ENCODE measurements around the gene PTPRH. TPM values are rescaled to one million over a fixed set of nuclear protein-coding genes. Genes with fewer than 3 reads are reported as not detected.
"Not testable (repeated sequence)": the region's sequence is repeated elsewhere in the genome, so short reads cannot be mapped to it uniquely, and the experiment has no call there.

The PTPRH gene
- total RNA-seq, 1 donor from 2014 or later, result 0.55 TPM

- DNase-seq (ENCODE audit: low read depth), result no peak
Observed at GRCh38 chr19:55225415-55225958, 16.2 kb upstream of the PTPRH start.

DNA sequence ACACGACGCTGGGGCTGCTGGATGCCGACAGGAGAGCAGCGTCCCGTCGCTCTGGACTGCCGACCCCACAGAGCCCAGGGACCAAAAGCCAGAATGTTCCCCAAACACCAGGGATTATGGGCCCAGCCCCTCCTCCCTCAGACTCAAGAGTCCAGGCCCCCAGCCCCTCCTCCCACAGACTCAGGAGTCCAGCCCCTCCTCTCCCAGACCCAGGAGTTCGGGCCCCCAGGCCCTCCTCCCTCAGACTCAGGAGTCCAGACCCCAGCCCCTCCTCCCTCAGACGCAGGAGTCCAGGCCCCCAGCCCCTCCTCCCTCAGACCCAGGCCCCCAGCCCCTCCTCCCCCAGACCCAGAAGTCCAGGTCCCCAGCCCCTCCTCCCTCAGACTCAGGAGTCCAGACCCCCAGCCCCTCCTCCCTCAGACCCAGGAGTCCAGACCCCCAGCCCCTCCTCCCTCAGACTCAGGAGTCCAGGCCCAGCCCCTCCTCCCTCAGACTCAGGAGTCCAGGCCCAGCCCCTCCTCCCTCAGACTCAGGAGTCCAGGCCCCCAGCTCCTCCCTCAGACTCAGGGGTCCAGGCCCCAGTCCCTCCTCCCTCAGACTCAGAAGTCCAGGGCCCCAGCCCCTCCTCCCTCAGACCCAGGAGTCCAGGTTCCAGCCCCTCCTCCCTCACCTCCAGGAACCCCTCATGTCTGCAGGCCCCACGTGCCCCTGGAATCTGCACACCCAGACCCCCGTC lies 15.5 kb upstream of the PTPRH start:
- not testable (repeated sequence) for DNase-seq (ENCODE audit: low read depth)

DNA sequence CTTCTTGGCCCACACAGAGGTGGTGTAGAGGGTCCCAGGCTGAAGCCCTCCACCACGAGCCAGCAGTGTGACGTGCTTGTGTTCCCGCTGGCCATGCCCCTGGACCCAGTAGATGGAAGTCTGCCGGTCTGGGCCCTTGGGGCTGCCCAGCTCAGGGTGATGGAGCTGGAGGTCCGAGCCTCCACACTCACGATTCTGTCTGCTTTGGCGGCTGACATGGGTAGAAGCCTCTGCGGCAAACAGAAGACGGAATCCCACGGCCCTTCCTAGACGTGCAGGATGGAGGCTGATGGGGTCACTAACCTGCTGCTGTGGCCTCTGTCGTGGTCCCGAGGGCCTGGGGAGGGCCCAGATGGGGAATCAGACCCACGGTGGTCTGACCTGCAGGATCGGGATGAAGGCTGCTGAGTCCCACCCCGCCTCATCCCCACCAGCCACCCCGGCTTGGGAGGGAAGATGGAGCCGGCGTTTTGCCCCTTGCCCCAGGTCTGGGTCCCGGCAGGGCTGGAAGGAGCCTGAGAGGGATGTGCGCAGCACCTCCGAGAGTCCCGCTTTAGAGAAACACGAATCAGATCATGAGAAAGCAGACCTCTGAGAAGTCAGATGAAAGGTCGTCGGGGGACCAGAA lies 14.9 kb upstream of the PTPRH start:
- no peak for DNase-seq (ENCODE audit: low read depth)

DNA sequence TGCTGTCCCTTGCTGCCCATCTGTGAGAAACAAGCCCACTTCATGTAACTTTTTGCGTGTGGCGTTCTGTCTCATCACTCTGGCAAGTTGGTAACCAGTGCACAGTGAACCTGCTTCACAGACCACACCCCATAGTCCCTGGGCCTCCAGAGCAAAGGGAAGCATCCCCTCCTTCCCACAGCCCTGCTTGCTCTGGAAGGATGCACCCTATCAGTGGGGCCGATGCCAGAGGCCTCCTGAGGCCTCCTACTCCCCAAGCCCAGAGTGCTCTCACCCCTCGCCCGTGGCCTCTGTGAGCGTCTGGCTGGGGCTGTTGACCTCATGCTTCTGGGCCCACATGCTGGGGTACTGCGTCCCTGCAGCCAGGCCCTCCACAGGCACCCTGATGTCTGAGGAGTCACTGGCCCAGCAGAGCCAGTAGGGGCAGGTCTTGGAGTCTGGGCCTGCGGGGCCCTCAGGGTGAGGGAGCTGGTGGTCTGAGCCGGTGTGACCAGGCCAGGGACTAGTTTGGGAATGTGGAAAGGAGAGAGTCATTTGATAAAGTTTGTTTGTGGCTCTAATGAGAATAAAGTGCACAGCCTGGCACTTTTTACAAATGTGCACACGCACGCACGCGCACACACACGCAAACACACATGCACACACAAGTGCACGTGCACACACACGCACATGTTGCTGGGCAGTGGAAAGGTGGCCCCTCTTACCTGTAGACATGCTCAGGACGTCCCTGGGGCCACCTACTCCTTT lies 14.2 kb upstream of the PTPRH start:
- no peak for DNase-seq (ENCODE audit: low read depth)

DNA sequence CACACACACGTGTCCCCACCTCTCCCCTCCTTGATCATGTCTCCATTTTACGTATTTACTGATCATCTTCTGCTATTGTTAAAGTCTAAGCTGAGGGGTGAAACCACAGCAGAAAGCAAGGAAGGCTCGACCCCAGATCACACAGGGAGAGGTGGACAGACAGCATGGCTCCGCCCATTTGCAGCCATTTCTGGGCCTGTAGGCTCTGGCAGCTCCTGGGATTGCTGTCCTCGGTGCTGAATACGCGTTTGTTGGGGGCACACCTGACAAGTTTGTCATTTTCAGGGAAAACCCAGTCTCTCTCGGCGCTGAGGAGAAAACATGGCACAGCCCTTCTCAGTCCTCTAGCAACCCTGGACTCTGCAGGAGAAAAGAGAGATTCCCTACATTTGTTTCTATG lies 11.2 kb upstream of the PTPRH start:
- no peak for DNase-seq (ENCODE audit: low read depth)

GRCh38 chr19:55216461-55217198 lies 7.3 kb upstream of the PTPRH start:
- DNase-seq (ENCODE audit: low read depth), result peak; percentile 98

DNA sequence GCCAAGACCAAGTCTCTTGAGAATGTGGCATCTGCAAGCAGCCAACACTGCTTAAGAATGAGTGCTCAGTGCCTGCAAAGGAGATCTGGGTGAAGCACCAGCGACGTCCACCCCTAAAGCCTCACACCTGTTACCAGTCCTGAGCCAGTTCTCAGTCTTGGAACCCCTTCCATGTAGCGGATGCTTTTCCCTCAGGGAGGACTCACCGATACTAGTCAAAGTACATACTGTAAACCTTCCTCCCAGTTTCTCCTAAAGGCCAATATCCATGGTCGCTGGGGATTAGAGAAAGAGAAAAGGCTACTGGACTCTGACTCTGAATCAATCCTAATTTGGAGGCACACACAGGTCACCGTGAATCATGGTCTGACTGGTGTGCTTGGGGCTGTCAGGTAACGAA lies 4.2 kb upstream of the PTPRH start:
- no peak for DNase-seq (ENCODE audit: low read depth)

- no peak for DNase-seq (ENCODE audit: low read depth)
Observed at GRCh38 chr19:55212447-55212846, 3.1 kb upstream of the PTPRH start.

DNA sequence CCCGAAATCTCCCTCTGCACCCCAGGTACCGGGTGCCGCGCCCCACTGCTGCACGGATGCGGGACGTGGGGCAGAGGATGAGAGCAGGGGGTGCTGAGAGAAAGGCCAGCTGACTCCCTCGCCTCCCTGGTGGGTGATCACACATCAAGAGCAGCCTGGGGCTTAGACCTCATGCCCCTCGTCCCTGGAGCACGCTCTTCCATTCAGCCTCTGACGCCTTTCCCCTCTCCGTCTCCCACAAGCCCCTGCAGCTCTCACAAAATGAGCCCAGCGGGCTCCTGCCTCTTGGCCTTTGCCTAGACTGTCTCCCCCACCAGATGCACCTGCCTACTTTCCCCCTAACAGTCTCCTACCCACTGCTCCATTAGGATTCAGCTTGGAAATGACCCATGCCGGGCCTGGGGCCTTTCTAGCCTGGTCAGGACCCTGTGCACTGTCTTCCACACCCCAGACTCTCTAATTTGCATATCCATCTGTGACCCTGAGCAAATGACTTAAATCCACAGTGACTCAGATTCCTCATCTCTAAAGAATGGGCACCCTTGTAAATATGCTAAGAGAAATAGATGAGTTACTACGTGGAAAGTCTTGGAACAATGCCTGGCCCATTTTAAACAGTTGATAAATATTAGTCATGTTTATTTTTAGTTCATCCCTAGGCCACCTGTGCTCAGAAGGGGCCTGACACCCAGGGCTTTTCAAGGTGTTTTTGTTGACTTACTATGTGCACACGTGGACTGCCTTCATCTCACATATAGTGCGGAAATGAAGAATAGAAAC lies 582 bp upstream of the PTPRH start:
- peak; percentile 97 for DNase-seq (ENCODE audit: low read depth)

DNA sequence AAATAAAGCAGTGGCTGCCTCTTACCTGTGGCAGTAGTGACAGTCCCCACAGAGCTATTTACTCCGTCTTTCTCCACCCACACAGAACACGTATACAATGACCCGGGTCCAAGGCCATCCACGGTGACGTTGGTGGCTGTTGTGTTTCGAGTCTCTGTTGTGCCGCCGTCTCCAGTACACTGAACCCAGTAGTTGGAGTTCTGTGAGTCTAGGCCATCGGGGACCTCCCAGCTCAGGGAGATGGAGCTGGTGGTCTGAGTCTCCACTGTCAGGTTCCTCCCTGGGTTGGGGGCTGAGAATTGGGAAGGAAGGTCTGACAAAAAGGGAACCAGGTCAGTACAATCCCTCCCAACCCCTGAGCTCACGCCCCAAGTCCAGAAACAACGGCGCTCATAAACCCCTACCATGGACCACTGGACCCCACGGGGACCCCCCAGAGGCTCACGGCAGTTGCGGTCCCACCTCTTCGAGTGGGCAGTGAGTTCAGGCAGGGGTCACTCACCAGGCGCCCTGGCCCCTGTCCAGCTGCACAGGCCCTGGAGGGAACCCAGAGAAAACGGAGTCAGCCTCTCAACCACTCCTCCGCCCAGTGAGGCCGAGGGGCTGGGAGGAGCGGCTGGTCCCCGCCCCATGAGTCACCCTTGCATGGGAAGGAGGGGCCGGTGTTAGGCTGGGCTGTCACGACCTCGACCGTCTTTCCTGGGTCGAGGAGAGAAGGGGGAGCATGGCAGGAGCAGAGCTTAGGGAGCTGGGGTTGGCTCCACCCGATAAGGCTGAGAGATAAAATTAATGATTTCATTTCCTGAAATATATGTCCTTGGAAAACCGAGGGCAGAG lies 2.4 kb downstream of the PTPRH start:
- peak; percentile 77 for DNase-seq (ENCODE audit: low read depth)

DNA sequence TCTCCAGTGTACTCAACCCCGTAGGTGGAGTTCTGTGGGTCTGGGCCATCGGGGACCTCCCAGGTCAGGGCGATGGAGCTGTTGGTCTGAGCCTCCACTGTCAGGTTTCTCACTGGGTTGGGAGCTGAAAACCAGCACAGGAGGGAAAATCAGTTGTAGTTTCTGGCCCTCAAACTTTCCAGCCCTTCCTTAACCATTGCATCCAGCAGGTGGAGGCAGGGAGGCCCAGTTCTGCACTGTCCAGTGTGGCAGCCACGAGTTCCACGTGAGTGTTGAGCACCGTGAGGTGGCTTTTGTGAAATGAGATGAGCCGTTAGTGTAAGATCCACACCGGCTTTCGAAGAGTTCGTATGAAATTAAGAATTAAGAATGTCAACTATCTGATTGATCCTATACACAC lies 7.1 kb downstream of the PTPRH start:
- not testable (repeated sequence) for DNase-seq (ENCODE audit: low read depth)

GRCh38 chr19:55199620-55200204 lies 9.6 kb downstream of the PTPRH start:
- DNase-seq (ENCODE audit: low read depth), result no peak

GRCh38 chr19:55198651-55199050 lies 10.7 kb downstream of the PTPRH start:
- DNase-seq (ENCODE audit: low read depth), result no peak

DNA sequence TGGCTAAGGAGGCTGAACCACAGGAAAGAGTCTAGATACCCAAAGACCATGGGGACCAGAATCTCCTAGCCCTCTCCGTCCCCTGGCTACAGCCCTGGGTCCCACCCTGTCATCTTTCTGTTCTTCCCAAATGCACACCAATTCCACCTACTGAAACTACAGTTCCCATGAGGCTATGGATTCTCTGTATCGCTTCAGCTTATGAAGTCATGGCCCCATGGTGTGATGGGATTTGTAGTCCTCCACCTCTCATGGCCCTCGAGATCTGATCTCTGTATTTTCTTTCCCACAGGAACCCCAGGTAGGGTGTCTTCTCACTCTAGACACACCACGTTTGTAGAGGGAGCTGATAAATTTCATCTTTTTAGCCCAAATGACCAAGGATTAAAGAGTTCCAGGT lies 11.8 kb downstream of the PTPRH start:
- no peak for DNase-seq (ENCODE audit: low read depth)

- DNase-seq (ENCODE audit: low read depth), result no peak
Observed at GRCh38 chr19:55196803-55197202, 12.5 kb downstream of the PTPRH start.

DNA sequence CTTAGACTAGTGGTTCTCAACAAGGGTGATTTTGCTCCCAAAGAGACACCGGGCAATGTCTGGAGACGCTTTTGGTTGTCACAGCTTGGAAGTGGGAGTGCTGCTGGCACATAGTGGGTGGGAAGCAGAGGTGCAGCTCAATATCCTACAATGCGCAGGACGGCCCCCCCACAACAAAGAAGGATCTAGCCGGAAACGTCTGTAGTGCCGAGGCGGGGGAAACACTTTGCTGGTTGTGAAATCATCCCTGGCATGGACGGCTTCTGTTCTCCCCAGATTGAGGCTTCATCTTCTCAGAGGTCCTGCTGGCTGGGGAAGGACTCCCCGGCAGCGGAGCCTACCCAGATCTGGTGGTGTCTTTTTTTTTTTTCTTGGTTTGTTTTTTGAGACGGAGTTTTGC lies 15.8 kb downstream of the PTPRH start:
- DNase-seq (ENCODE audit: low read depth), result no peak

DNA sequence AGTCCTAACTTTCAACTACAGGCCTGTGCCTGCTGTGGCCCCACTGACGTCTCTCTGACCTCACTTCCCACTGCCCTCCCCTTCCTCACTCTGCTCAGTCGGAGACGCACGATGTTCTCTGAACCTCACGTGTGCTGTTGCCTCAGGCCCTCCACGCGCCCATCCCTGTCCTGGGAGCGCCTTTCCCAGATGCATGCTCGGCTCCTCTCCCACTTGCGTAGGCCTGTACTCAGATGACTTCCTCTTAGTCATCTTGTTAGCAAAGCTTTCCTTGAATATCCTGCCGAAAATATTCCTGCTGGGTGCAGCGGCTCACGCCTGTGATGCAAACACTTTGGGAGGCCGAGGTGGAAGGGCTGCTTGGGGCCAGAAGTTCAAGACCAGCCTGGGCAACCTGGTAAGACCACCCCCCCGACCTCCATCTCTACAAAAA lies 19.9 kb downstream of the PTPRH start:
- DNase-seq (ENCODE audit: low read depth), result peak; percentile 74

GRCh38 chr19:55188625-55189024 lies 20.7 kb downstream of the PTPRH start:
- peak; percentile 17 for DNase-seq (ENCODE audit: low read depth)

DNA sequence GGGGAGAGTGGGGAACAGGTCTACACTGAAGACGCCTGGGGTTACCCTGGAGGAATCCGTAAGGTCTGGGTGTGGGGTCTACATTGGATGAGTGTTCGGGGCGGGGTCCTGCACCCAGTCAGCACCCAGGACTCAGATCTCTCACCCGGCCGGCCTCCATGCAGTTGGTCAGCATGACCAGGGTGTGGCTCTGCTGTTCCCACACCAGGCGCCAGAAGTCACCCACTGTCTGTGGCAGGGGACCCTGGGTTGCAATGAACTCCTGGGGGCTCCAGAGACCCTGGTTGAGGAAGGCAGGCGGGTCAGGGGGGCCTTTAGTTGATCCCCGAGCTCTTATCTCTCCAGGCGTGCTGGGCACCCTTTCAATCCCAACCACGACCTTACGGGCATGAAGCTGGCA lies 23.2 kb downstream of the PTPRH start:
- DNase-seq (ENCODE audit: low read depth), result no peak

DNA sequence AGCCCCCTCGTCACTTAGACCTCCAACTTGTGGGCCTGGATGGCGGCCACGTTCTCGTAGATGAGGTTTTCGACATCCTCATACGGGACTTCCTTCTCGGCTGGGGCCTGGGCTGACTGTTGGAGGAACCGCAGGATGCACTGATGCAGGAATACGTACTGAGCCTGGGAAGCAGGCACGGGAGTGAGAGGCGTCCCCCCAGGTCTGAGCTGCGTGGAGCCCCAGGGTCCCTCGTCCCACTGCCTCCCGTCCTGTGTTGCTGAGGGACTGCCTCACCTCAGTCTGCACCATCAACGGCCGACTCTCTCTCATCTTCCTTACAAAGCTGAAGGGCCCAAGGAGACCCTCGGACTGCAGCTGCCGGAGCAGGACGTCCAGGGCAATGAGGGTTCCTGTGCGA lies 27.6 kb downstream of the PTPRH start:
- DNase-seq (ENCODE audit: low read depth), result no peak

Measured in renal cortical epithelial cell (primary cell).